ENCODE measurements around the gene MAP7D1. TPM values are rescaled to one million over a fixed set of nuclear protein-coding genes. Genes with fewer than 3 reads are reported as not detected.

MAP7D1 gene
- total RNA-seq, 1 experiment from 2014 or later, result 173 TPM

- TF ChIP-seq CTCF (conservative IDR thresholded peaks at IDR 0.05), result no peak
- TF ChIP-seq EZH2 (IDR thresholded peaks at IDR 0.05; ENCODE audit: low read depth), result no peak
- H3K79me2 ChIP-seq (ENCODE audit: low read depth), result peaks cover 88% of the 10 kb centered on the region
- H3K27me3 ChIP-seq (ENCODE audit: insufficient read depth, low read depth), result no peaks in the 10 kb centered on the region
- peak overlapping the region; percentile 55; the same call in 1 of the 2 replicates for H3K27ac ChIP-seq
- no peaks in the 10 kb centered on the region for H3K36me3 ChIP-seq (ENCODE audit: low read depth)
- POLR2A ChIA-PET (ENCODE audit: unreplicated experiment), result no interaction called here
- DNase-seq, result no peak
- H3K4me3 ChIP-seq, result no peak overlapping the region
- H4K20me1 ChIP-seq (ENCODE audit: insufficient read depth), result peaks cover 14% of the 10 kb centered on the region; the same call in 1 of the 2 replicates
- peak overlapping the region; percentile 56 for H3K4me2 ChIP-seq
- BruUV-seq (replicated peaks), result no TSS peak
- no peaks in the 10 kb centered on the region for H3K9me3 ChIP-seq (ENCODE audit: insufficient read depth, low read depth)
- no peak overlapping the region for H2AFZ ChIP-seq
- H3K9me2 ChIP-seq (ENCODE audit: insufficient read depth), result no peaks in the 10 kb centered on the region
- peaks cover 56% of the 10 kb centered on the region for H3K4me1 ChIP-seq (replicated peaks; ENCODE audit: insufficient read depth)
- intact Hi-C loops (cut with micrococcal nuclease; ENCODE audit: unreplicated experiment), result no loop called here
- peaks cover 25% of the 10 kb centered on the region; the same call in 1 of the 2 replicates for H3F3A ChIP-seq (ENCODE audit: insufficient read depth, low read depth)
- CTCF ChIA-PET, result interaction anchor here (0.6 to 1.1 kb wide), 2 partner anchors 10 to 33 kb away, joined by 3 to 9 read pairs; partner anchors contain the start of gene TRAPPC3
These were observed 3.8 kb downstream of the MAP7D1 start for GRCh38 chr1:36159614-36160387.

DNA sequence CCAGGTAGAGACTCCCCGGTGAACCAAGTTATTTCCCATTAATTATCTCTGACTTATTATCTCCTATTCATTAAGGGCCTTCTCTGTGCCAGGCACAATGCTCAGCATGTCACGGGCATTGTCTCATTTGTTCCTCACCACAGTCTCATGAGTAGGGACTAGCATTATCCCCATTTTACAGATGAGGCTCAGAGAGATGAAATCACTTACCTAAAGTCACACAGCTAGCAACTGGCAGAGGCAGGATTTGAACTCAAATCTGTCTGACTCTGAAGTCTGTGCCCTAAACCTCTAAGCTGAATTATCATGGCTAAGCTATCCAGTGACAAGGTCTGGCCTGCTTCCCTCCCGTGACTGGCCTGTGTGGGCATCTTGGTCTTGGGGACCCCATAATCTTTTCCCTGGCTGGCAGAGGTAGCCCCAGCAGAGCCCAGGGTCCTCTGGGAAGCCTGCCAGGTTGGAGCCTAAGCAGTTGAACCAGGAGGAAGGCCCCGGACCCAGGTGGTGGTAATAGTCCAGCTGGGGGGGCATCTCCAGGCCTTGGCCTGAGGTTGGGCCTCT is 4.5 kb downstream of the MAP7D1 start:
- Histone ChIP-seq H3K79me2 (ENCODE audit: low read depth) (peaks cover 93% of the 10 kb centered on the region), H4K20me1 (ENCODE audit: insufficient read depth) (peaks cover 14% of the 10 kb centered on the region; the same call in 1 of the 2 replicates), H3K27me3 (ENCODE audit: insufficient read depth, low read depth) (no peaks in the 10 kb centered on the region), H3K4me2 (peak overlapping the region; percentile 56), H3K36me3 (ENCODE audit: low read depth) (no peaks in the 10 kb centered on the region), H3K9me3 (ENCODE audit: insufficient read depth, low read depth) (no peaks in the 10 kb centered on the region), H3F3A (ENCODE audit: insufficient read depth, low read depth) (peaks cover 28% of the 10 kb centered on the region; the same call in 1 of the 2 replicates), H3K27ac (peak overlapping the region; percentile 55), H3K9me2 (ENCODE audit: insufficient read depth) (no peaks in the 10 kb centered on the region), H3K4me1 (replicated peaks; ENCODE audit: insufficient read depth) (peaks cover 51% of the 10 kb centered on the region), H3K4me3 (no peak overlapping the region), H2AFZ (no peak overlapping the region)
- no peak for DNase-seq
- intact Hi-C loops (cut with micrococcal nuclease; ENCODE audit: unreplicated experiment), result no loop called here
- CTCF ChIA-PET, result interaction anchor here (0.5 to 1.0 kb wide), 7 partner anchors 11 to 228 kb away, joined by 3 to 13 read pairs (median 8); partner anchors contain the start of genes SH3D21 and TRAPPC3
- TSS peak; percentile 24 for BruUV-seq (replicated peaks)
- POLR2A ChIA-PET (ENCODE audit: unreplicated experiment), result interaction anchor here (0.6 kb wide), 1 partner anchor 22 kb away, joined by 15 read pairs; no protein-coding TSS in a partner anchor
- TF ChIP-seq EZH2 (IDR thresholded peaks at IDR 0.05; ENCODE audit: low read depth) (no peak), CTCF (conservative IDR thresholded peaks at IDR 0.05) (no peak)

DNA sequence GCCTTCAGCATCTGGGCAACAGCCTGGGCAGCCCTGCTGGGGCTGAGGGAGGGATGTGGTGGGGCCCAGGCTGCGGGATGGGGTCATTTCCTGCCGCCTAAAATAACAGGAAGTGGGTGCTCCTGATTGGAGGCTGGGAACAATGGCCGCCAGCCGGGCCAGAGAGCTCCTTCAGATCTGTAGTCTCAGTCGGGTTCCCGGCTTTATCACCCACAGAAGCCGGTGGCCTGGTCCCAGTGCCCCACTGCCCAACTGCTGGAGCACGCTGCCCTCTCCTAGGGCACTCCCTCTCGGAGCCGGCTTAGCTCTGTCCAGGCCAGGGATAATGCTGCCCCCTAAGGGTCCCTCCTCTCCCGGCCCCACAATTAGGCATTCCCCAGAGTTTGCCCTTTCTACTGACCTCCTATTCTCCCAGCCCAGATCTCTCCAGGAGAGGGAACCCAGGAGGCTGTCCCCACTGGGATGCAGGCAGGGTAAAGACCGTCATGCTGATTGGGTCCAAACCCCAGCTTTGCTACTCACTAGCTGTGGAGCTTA is 5.1 kb downstream of the MAP7D1 start:
- ChIA-PET CTCF (interaction anchor here (0.5 to 1.0 kb wide), 7 partner anchors 11 to 228 kb away, joined by 3 to 13 read pairs (median 4); partner anchors contain the start of genes SH3D21 and TRAPPC3), POLR2A (ENCODE audit: unreplicated experiment) (interaction anchor here (0.6 to 0.7 kb wide), 3 partner anchors 11 to 27 kb away, joined by 3 to 15 read pairs (median 8); no protein-coding TSS in a partner anchor)
- Histone ChIP-seq H3K4me1 (replicated peaks; ENCODE audit: insufficient read depth) (peaks cover 51% of the 10 kb centered on the region), H4K20me1 (ENCODE audit: insufficient read depth) (peaks cover 14% of the 10 kb centered on the region; the same call in 1 of the 2 replicates), H3K27me3 (ENCODE audit: insufficient read depth, low read depth) (no peaks in the 10 kb centered on the region), H3F3A (ENCODE audit: insufficient read depth, low read depth) (peaks cover 28% of the 10 kb centered on the region; the same call in 1 of the 2 replicates), H3K79me2 (ENCODE audit: low read depth) (peaks cover 99% of the 10 kb centered on the region), H3K27ac (peak overlapping the region; percentile 55), H3K9me2 (ENCODE audit: insufficient read depth) (no peaks in the 10 kb centered on the region), H2AFZ (no peak overlapping the region), H3K36me3 (ENCODE audit: low read depth) (no peaks in the 10 kb centered on the region), H3K4me3 (no peak overlapping the region), H3K9me3 (ENCODE audit: insufficient read depth, low read depth) (no peaks in the 10 kb centered on the region), H3K4me2 (peak overlapping the region; percentile 56)
- DNase-seq, result peak in 1 of 2 experiments; percentile 64
- TF ChIP-seq EZH2 (IDR thresholded peaks at IDR 0.05; ENCODE audit: low read depth) (no peak), CTCF (conservative IDR thresholded peaks at IDR 0.05) (no peak)
- BruUV-seq (replicated peaks), result no TSS peak
- intact Hi-C loops (cut with micrococcal nuclease; ENCODE audit: unreplicated experiment), result no loop called here

Measured in PC-9 (cell line).